Measurements from ENCODE around the gene STRIP2.

GRCh38 chr7:129489491-129489890 is 55.3 kb downstream of the STRIP2 start:
- no peak for TF ChIP-seq CTCF (conservative IDR thresholded peaks at IDR 0.05; ENCODE audit: low read depth, low read length)
- no peak for TF ChIP-seq EZH2 (IDR thresholded peaks at IDR 0.05; ENCODE audit: borderline replicate concordance, low read depth, low read length, poor library complexity, severe bottlenecking)
